AG10803 (cell line): ENCODE data around the gene PIGO.

Source experiments
- DNase-seq: peaks from one replicate; pipeline ENCODE4 v3.0.0; 2010; ENCODE audit warnings: low read depth
- H3K4me3 ChIP-seq: 2 replicates; pipeline ENCODE4 v1.5.1; 2011; ENCODE audit warnings: mild to moderate bottlenecking, low read length, control low read depth
- TF ChIP-seq, protein P1 (sequence below): conservative IDR thresholded peaks from 2 replicates; pipeline ENCODE4 v1.5.1; 2011; ENCODE audit warnings: mild to moderate bottlenecking, low read length, control low read depth, inconsistent platforms

The PIGO gene

DNA sequence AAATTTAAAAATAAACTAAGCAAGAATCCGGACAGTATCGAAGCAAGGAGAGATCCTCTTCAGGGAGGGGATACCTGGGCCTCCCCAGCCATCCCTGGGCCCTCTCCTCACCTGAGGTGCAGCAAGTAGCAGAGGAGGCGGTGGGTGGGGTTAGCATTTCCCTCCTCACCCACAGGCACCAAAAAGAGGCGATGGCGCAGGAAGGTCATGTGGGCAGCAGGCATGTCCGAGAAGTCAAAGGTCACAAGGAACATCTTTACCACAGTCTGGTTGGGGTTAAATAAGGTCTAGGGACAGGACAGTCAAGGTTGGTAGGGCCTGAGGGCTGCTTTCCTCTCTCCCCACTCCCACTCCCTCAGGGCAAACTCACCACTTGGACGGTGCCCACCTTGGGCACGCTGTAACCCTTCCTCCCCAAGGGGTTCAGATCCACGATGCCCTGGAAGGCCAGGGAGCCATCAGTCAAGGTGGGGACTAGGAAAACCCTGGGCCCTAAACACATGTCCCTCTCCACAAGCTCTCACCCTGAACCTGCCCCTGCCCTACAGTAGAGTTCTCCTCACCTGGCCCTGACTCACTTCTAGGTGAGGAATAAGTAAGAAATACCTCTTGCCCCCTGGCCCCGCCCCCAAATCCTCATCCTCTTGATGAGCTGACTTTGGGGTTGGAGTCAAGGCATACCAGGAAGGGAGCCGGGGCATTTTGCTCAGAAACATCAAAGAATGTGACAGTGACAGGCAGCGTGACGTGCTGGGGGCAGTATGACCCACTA is 9.4 kb upstream of the PIGO start:
- TF ChIP-seq, protein P1, sequence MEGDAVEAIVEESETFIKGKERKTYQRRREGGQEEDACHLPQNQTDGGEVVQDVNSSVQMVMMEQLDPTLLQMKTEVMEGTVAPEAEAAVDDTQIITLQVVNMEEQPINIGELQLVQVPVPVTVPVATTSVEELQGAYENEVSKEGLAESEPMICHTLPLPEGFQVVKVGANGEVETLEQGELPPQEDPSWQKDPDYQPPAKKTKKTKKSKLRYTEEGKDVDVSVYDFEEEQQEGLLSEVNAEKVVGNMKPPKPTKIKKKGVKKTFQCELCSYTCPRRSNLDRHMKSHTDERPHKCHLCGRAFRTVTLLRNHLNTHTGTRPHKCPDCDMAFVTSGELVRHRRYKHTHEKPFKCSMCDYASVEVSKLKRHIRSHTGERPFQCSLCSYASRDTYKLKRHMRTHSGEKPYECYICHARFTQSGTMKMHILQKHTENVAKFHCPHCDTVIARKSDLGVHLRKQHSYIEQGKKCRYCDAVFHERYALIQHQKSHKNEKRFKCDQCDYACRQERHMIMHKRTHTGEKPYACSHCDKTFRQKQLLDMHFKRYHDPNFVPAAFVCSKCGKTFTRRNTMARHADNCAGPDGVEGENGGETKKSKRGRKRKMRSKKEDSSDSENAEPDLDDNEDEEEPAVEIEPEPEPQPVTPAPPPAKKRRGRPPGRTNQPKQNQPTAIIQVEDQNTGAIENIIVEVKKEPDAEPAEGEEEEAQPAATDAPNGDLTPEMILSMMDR, result no peak
- DNase-seq, result no peak

DNA sequence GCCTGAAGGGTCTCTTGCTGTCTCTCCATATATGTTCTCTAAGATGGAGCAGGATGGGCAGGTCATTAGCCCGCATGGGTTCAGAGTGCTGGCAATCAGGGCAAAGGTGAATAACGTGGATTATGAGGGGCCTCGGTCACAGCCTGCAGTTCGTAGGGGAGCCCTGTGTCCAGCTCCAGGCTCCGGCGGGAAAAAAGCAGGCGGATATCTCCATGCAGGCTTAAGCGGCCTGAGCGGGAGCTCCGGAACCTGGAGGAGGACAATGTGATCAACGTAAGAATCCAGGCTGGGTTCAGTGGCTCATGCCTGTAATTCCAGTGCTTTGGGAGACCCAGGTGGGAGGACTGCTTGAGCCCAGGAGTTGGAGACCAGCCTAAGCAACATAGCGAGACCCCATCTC is 8.7 kb upstream of the PIGO start:
- no peak for DNase-seq
- TF ChIP-seq, protein P1, result no peak
- no peak overlapping the region for H3K4me3 ChIP-seq

More for the DNA sequence above, 9.4 kb upstream of the PIGO start:
- no peak overlapping the region for H3K4me3 ChIP-seq

DNA sequence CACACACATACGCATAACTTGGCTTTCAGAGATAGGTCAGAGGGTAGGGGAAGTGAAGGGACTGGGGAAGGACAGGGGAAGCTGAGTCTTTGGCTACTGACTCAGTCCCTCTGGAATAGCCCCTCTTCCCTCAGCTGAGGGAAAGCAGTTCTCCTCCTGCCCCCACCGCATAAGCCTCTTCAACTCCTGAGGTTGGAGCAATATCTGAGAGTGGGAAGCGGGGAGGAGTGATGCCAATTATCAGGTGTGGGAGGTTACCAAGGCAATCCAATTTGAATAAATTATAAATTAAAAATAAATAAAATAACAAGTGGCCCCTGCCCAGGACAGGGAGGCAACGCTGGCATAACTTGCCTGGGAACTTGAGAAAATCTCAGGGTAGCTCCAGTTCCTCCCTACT is 8.2 kb upstream of the PIGO start:
- TF ChIP-seq, protein P1, result no peak
- no peak overlapping the region for H3K4me3 ChIP-seq
- no peak for DNase-seq

DNA sequence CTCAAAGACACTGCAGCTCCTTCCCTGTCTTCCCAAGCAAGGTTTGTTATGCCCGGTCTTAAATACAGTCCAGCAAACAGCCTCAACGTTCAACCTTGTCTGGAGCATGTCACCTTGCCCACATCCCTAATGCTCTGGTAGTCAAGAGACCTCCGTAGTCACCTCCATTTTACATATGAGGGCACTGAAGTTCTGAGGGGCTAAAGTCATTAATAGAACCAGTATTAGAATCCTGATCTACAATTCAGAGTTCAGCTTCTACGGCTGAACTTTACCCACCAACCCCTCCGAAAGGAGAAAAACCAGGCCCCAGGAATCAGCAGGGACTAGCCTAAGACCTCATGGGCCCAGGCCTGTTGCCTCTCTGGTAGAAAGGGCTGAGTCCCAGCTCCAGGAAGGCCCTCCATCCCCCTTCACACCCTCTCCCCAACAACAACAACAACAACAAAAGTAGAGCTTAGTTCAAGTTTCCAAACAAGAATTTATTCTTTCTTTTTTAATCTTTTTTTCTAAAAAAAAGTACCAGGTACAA is 7.3 kb upstream of the PIGO start:
- no peak for DNase-seq
- H3K4me3 ChIP-seq, result peak overlapping the region; percentile 92
- TF ChIP-seq, protein P1, result no peak

DNA sequence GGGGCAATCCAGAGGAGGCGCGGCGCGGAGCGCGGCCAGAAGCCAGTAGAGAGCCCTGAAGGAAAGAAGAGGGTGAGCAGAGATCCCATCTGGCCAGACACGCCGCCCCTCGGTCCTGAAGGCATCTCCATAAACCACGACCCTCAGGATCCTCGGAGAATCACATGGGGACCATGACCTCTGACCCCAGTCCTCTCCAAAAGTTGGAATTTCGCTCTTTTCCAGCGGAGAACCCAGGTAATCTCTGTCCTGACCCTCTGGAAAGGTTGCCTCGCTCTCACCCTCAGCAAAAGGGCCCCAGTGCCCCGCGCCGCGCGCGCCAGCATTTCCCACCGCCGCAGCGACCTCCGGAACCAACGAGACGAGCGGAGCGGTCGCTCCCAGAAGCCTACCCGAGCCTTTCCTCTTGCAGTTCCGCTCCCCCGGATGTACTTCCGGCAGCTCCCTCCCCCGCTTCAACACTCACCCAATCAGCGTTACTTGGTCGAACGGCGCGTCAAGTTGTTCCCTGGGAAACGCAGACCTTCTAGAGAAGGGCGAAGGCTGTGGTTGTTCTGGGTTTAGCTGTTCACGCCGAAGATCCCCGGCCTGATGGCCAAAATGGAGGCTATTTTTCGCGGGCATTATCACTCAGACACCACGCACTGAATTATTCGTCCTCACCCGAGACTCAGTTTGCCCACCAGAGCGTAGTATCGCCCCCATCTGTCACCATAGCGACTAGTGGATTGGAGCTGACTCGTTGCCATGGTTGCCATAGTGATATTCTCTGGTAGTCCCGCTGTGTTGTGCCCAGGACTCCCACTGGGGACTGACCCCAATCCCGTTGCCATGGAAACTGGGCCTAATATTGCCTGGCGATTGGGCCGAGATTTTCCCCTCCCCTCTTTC is 6.6 kb upstream of the PIGO start, which contains the start of gene STOML2:
STOML2 (minus strand) TSS at position 363 of the 891 bp plus-strand sequence; CDS start at position 326, 37 bp downstream.
- H3K4me3 ChIP-seq, result peak within 1 kb of the TSS; percentile 92
- DNase-seq, result peak; percentile 97
- TF ChIP-seq, protein P1, result no peak

DNA sequence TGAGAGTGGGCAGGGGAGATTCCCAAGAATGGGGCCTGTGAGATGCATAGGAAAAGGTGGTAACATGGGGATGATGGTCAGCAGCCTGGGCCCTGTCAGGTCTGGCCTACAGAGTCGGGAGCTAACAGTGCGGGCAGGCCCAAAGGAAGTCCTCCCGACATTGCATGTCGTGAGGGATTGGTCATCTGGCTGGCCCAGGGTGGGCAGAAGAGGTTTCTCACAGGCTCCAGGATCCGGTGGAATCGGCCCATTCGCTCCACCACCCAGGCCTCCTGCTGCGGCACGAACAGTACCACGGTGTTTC is 6.0 kb upstream of the PIGO start:
- TF ChIP-seq, protein P1, result no peak
- DNase-seq, result peak; percentile 28

DNA sequence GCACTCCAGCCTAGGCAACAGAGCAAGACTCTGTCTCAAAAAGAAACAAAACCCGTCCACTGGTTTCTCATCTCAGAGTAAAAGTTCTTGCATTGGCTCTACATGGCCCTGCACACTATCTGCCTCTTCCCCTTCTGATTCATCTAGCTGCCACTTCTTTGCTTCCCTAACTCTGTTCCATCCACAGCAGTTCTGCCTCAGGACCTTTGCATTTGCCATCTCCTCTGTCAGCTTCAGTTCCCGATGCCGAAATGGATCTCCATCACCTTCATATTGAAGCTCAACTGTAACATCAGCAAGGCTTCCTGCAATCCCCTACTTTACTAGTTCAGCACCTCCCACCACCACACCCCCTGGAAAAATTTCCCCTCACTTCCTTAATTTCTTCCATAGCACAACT is 1.2 kb upstream of the PIGO start:
- TF ChIP-seq, protein P1, result no peak
- DNase-seq, result no peak
- no peak overlapping the region for H3K4me3 ChIP-seq

More for the DNA sequence above, 6.0 kb upstream of the PIGO start:
- H3K4me3 ChIP-seq, result peak overlapping the region; percentile 92
